ENCODE results near the gene AKT2. TPM values are rescaled to one million over a fixed set of nuclear protein-coding genes. Genes with fewer than 3 reads are reported as not detected.
A peak's percentile ranks its signal among the peaks of the same experiment; 100 is the strongest.

The AKT2 gene
- total and polyA plus RNA-seq, 12 donors: 49.2 to 195 (median 113) TPM

DNA sequence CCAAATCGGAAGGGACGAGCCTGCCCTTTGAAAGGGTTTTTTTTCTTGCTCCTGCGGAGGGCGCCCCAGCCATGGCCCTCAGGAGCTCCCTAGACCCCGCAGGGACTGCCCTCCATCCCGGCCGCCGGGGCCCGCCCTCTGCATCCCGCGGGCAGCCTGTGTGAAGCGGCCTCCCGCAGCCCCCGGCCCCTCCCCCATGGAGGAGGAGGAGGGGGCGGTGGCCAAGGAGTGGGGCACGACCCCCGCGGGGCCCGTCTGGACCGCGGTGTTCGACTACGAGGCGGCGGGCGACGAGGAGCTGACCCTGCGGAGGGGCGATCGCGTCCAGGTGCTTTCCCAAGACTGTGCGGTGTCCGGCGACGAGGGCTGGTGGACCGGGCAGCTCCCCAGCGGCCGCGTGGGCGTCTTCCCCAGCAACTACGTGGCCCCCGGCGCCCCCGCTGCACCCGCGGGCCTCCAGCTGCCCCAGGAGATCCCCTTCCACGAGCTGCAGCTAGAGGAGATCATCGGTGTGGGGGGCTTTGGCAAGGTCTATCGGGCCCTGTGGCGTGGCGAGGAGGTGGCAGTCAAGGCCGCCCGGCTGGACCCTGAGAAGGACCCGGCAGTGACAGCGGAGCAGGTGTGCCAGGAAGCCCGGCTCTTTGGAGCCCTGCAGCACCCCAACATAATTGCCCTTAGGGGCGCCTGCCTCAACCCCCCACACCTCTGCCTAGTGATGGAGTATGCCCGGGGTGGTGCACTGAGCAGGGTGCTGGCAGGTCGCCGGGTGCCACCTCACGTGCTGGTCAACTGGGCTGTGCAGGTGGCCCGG is 93.1 kb downstream of the AKT2 start:
- Histone ChIP-seq H3K27me3 (no peaks in the 10 kb centered on the region), H3K4me1 (replicated peaks in 1 of 2) (peaks cover 8 to 17% of the 10 kb centered on the region in 2 donors), H3K4me3 (peak overlapping the region in 2 of 4 donors; percentile 84 to 100), H3K27ac (peak overlapping the region in 2 of 5 donors; percentile 96 to 99), H3K9me3 (replicated peaks in 1 of 3) (no peaks in the 10 kb centered on the region), H3K36me3 (replicated peaks in 1 of 2) (no peaks in the 10 kb centered on the region)
- intact Hi-C loops (cut with DNase I): no loop called here
- WGBS, 4 donors: 14 to 33% (median 18%) methylated on average over 6 to 62 of the region's 62 CpGs; no CpG with 5 or more reads in 1 of the 4 donors
- DNase-seq: peak in 6 of 7 donors; percentile 22 to 45 (median 36)
- TF ChIP-seq, protein P1, sequence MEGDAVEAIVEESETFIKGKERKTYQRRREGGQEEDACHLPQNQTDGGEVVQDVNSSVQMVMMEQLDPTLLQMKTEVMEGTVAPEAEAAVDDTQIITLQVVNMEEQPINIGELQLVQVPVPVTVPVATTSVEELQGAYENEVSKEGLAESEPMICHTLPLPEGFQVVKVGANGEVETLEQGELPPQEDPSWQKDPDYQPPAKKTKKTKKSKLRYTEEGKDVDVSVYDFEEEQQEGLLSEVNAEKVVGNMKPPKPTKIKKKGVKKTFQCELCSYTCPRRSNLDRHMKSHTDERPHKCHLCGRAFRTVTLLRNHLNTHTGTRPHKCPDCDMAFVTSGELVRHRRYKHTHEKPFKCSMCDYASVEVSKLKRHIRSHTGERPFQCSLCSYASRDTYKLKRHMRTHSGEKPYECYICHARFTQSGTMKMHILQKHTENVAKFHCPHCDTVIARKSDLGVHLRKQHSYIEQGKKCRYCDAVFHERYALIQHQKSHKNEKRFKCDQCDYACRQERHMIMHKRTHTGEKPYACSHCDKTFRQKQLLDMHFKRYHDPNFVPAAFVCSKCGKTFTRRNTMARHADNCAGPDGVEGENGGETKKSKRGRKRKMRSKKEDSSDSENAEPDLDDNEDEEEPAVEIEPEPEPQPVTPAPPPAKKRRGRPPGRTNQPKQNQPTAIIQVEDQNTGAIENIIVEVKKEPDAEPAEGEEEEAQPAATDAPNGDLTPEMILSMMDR (IDR thresholded peaks at IDR 0.05): no peak
- no peak for TF ChIP-seq POLR2A (IDR thresholded peaks at IDR 0.05)

DNA sequence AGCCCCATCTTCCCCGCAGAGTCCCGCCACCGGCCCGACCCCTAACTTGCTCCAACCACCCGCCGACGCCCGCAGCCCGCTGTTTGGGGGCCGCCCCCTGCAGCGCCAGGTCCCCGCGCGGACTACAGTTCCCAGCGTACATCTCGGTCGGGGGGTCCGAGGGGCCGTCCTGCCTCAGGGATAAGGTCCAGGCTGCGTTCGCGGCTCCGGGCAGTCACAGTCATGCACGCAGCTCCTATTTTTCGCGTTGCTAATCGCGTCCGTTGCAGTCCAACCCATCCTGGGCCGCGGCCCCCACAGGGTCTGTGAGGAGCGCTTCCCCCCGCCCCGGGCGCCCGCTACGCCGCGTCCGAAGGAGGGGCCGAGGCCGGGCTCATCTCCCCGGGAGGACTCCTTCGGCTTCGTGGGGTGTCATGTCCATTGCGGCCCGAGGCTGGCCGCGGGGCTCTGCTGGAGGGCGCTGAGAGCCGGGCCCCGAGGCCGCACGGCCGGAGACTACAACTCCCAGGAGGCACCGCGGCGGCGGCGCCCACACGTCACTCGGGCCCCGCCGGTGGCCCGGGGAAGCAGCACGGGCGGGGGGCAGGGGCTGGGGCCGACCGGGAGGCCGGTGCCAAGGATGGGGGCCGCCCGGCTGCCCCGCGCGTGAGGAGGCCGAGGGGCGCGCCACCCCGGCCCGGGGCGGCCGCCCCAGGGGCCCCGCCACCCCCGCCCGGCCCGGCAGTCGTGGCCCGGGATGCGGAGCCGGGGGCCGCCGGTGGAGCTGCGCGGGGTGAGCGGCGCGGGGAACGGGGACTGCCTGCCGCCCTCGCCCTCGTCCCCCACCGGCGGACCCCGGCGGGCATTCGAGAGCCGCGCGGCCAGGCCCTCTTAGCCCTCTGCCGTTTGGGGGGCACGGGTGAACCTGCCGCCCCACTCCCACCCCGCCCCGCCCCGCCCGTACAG is 94.0 kb downstream of the AKT2 start, which contains the start of gene MAP3K10:
Gene MAP3K10, plus strand, starts transcription at position 536 of the 945 bp plus-strand sequence. CDS start 606 bp downstream, outside the sequence.
- H3K36me3 ChIP-seq (replicated peaks in 1 of 2): no peaks in the 10 kb centered on the region
- TF ChIP-seq, protein P1 (IDR thresholded peaks at IDR 0.05): no peak
- peak; percentile 18 to 54 for TF ChIP-seq POLR2A (IDR thresholded peaks at IDR 0.05)
- intact Hi-C loops (cut with DNase I): no loop called here
- WGBS, 4 donors: 0% methylated on average over 6 to 111 of the region's 116 CpGs; no CpG with 5 or more reads in 1 of the 4 donors
- H3K4me1 ChIP-seq (replicated peaks in 1 of 2): peaks cover 8 to 17% of the 10 kb centered on the region in 2 donors
- peak within 1 kb of the TSS; percentile 84 to 100 (median 97) for H3K4me3 ChIP-seq
- H3K9me3 ChIP-seq (replicated peaks in 1 of 3): no peaks in the 10 kb centered on the region
- no peaks in the 10 kb centered on the region for H3K27me3 ChIP-seq
- DNase-seq: peak; percentile 72 to 82 (median 76)
- peak within 1 kb of the TSS; percentile 87 to 99 (median 96) for H3K27ac ChIP-seq

DNA sequence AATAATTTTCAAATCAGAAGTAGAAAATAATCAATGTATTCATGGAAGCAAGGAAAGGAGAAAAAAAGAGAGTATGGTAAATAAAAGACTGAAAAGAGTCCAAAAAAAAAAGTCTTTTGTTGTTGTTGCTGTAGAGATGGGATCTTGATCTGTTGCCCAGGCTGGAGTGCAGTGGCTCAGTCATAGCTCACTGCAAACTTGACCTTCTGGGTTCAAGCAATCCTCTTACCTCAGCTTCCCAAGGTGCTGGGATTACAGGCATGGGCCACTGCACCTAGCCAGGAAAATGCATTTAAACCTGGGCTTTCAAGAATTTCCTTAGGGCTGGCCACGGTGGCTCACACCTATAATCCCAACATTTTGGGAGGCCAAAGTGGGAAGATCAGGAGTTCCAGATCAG is 100.9 kb downstream of the AKT2 start:
- Histone ChIP-seq H3K9me3 (replicated peaks in 1 of 3) (no peaks in the 10 kb centered on the region), H3K27ac (no peak overlapping the region), H3K4me3 (no peak overlapping the region), H3K4me1 (replicated peaks in 1 of 2) (no peaks in the 10 kb centered on the region), H3K36me3 (replicated peaks in 1 of 2) (no peaks in the 10 kb centered on the region), H3K27me3 (no peaks in the 10 kb centered on the region)
- TF ChIP-seq, protein P1 (IDR thresholded peaks at IDR 0.05): no peak
- TF ChIP-seq POLR2A (IDR thresholded peaks at IDR 0.05): no peak
- no peak for DNase-seq
- intact Hi-C loops (cut with DNase I): no loop called here
- WGBS, 4 donors: 69 to 100% (median 93%) methylated on average over 1 of the region's 1 CpG

MicroRNA genes within 50 kb of the gene (microRNA counts, 767-probe panel; counts per million panel counts)
- microRNA hsa-miR-641: 0 counts per million in 2 donors

Small RNA genes lying within 50 kb of the gene (microRNA-seq; reads per million reads assigned to microRNA genes)
- gene MIR641: 10.8 to 26.8 (median 21.8) reads per million in 3 donors

Small RNA genes lying within 50 kb of the gene (small RNA-seq; reads per million reads assigned to genes)
- 0.95 to 2.2 reads per million in 2 donors for gene MIR641
- gene RNU6-945P: 0 reads per million in 2 donors

Other genes with a start within 250 kb of the AKT2 start
- gene ZNF780B, start 229.1 kb downstream of the AKT2 start, total RNA-seq: 10 to 100 TPM in 7 of 9 donors, 1 to 10 TPM in 2; 7.9 to 31.4 (median 19.0) TPM
- gene ZNF780B, start 229.1 kb downstream of the AKT2 start, polyA plus RNA-seq: 10 to 100 TPM in 2 of 3 donors, 1 to 10 TPM in 1; 8.5 to 17.8 (median 13.8) TPM
- gene ZNF780A, start 194.4 kb downstream of the AKT2 start, total RNA-seq: 10 to 100 TPM; 12.9 to 65.6 (median 22.0) TPM
- gene ZNF780A, start 194.4 kb downstream of the AKT2 start, polyA plus RNA-seq: 10 to 100 TPM; 14.8 to 28.4 (median 28.1) TPM
- gene MAP3K10, start 93.9 kb downstream of the AKT2 start, total RNA-seq: 10 to 100 TPM in 8 of 9 donors, 1 to 10 TPM in 1; 9.0 to 27.6 (median 17.6) TPM
- gene MAP3K10, start 93.9 kb downstream of the AKT2 start, polyA plus RNA-seq: 10 to 100 TPM in 2 of 3 donors, 1 to 10 TPM in 1; 2.4 to 78.3 (median 26.5) TPM
- 1 to 10 TPM in 1 of 9 donors, under 1 TPM in 1, not detected in 7; 0.32 to 2.6 TPM for gene TTC9B, start 67.0 kb downstream of the AKT2 start, total RNA-seq
- gene TTC9B, start 67.0 kb downstream of the AKT2 start, polyA plus RNA-seq: under 1 TPM in 2 of 3 donors, not detected in 1; 0.51 to 0.56 TPM
- gene CCNP, start 58.7 kb downstream of the AKT2 start, total RNA-seq: 1 to 10 TPM in 4 of 9 donors, under 1 TPM in 2, not detected in 3; 0.22 to 3.0 (median 1.2) TPM
- gene CCNP, start 58.7 kb downstream of the AKT2 start, polyA plus RNA-seq: 1 to 10 TPM in 1 of 3 donors, under 1 TPM in 1, not detected in 1; 0.72 to 1.0 TPM
- 10 to 100 TPM in 8 of 9 donors, 1 to 10 TPM in 1; 7.0 to 18.2 (median 14.5) TPM for gene C19orf47, start 63.1 kb upstream of the AKT2 start, total RNA-seq
- gene C19orf47, start 63.1 kb upstream of the AKT2 start, polyA plus RNA-seq: 10 to 100 TPM in 2 of 3 donors, 1 to 10 TPM in 1; 7.7 to 20.9 (median 17.5) TPM
- 1,000 to 10,000 TPM in 1 of 9 donors, 100 to 1,000 TPM in 8; 329 to 1,019 (median 528) TPM for gene PLD3, start 63.4 kb upstream of the AKT2 start, total RNA-seq
- gene PLD3, start 63.4 kb upstream of the AKT2 start, polyA plus RNA-seq: 100 to 1,000 TPM; 170 to 374 (median 280) TPM
- gene HIPK4, start 104.8 kb upstream of the AKT2 start, total RNA-seq: under 1 TPM in 7 of 9 donors, not detected in 2; 0.06 to 0.34 (median 0.18) TPM
- under 1 TPM in 2 of 3 donors, not detected in 1; 0.20 to 0.24 TPM for gene HIPK4, start 104.8 kb upstream of the AKT2 start, polyA plus RNA-seq
- gene PRX, start 128.0 kb upstream of the AKT2 start, total RNA-seq: 10 to 100 TPM in 5 of 9 donors, 1 to 10 TPM in 4; 5.4 to 12.8 (median 10.4) TPM
- 1 to 10 TPM; 3.2 to 6.6 (median 3.9) TPM for gene PRX, start 128.0 kb upstream of the AKT2 start, polyA plus RNA-seq
- gene SERTAD1, start 140.6 kb upstream of the AKT2 start, total RNA-seq: 10 to 100 TPM; 10.2 to 20.8 (median 13.3) TPM
- 10 to 100 TPM in 2 of 3 donors, 1 to 10 TPM in 1; 1.7 to 20.6 (median 11.1) TPM for gene SERTAD1, start 140.6 kb upstream of the AKT2 start, polyA plus RNA-seq
- gene SERTAD3, start 159.0 kb upstream of the AKT2 start, total RNA-seq: 10 to 100 TPM; 15.2 to 34.9 (median 28.0) TPM
- 10 to 100 TPM; 12.1 to 60.2 (median 32.4) TPM for gene SERTAD3, start 159.0 kb upstream of the AKT2 start, polyA plus RNA-seq
- 100 to 1,000 TPM in 5 of 9 donors, 10 to 100 TPM in 4; 85.8 to 303 (median 122) TPM for gene BLVRB, start 180.4 kb upstream of the AKT2 start, total RNA-seq
- 100 to 1,000 TPM in 2 of 3 donors, 10 to 100 TPM in 1; 53.8 to 189 (median 124) TPM for gene BLVRB, start 180.4 kb upstream of the AKT2 start, polyA plus RNA-seq
- 1 to 10 TPM in 8 of 9 donors, under 1 TPM in 1; 0.91 to 5.4 (median 3.2) TPM for gene SPTBN4, start 181.7 kb upstream of the AKT2 start, total RNA-seq
- 10 to 100 TPM in 1 of 3 donors, 1 to 10 TPM in 2; 2.2 to 46.7 (median 9.9) TPM for gene SPTBN4, start 181.7 kb upstream of the AKT2 start, polyA plus RNA-seq

All from adrenal gland (tissue), 12 donors.